ENCODE results near the gene ATRNL1.
"Not testable (repeated sequence)": the region's sequence is repeated elsewhere in the genome, so short reads cannot be mapped to it uniquely, and the experiment has no call there.

The ATRNL1 gene

GRCh38 chr10:115826396-115826795 lies 733.2 kb downstream of the ATRNL1 start:
- H3K9me3 ChIP-seq (ENCODE audit: insufficient read depth, low read length, severe bottlenecking) = peaks cover 4% of the 10 kb centered on the region
- no peak overlapping the region for H3K4me2 ChIP-seq (ENCODE audit: insufficient read depth, low read length)
- H2AFZ ChIP-seq (ENCODE audit: low read depth, low read length) = no peak overlapping the region
- no peaks in the 10 kb centered on the region for H4K20me1 ChIP-seq (ENCODE audit: insufficient read depth, low read length)
- H3K36me3 ChIP-seq (ENCODE audit: insufficient read depth, low read length) = no peaks in the 10 kb centered on the region
- H3K79me2 ChIP-seq (ENCODE audit: insufficient read depth, low read length) = no peaks in the 10 kb centered on the region
- H3K9ac ChIP-seq (ENCODE audit: low read depth, low read length) = no peak overlapping the region
- TF ChIP-seq EZH2 (IDR thresholded peaks at IDR 0.05; ENCODE audit: borderline replicate concordance, low read depth, low read length, severe bottlenecking) = no peak
- TF ChIP-seq CTCF (IDR thresholded peaks at IDR 0.05; ENCODE audit: borderline replicate concordance, extremely low read depth, low read length, poor library complexity, severe bottlenecking) = no peak
- ATAC-seq (ENCODE audit: insufficient read depth, low read depth) (no peak), DNase-seq (no peak)
- no peaks in the 10 kb centered on the region for H3K4me1 ChIP-seq (ENCODE audit: insufficient read depth, low read length)
- H3K4me3 ChIP-seq (ENCODE audit: low read depth in 1 of 2, low read length in 2 of 2) = no peak overlapping the region
- no peaks in the 10 kb centered on the region for H3K27me3 ChIP-seq (ENCODE audit: insufficient read depth, low read length, poor library complexity)
- H3K27ac ChIP-seq (ENCODE audit: low read length) = no peak overlapping the region

- no peak overlapping the region for H3K4me2 ChIP-seq (ENCODE audit: insufficient read depth, low read length)
- H3K4me1 ChIP-seq (ENCODE audit: insufficient read depth, low read length) = no peaks in the 10 kb centered on the region
- ATAC-seq (ENCODE audit: insufficient read depth, low read depth) (no peak), DNase-seq (no peak)
- TF ChIP-seq CTCF (IDR thresholded peaks at IDR 0.05; ENCODE audit: borderline replicate concordance, extremely low read depth, low read length, poor library complexity, severe bottlenecking) (no peak), EZH2 (IDR thresholded peaks at IDR 0.05; ENCODE audit: borderline replicate concordance, low read depth, low read length, severe bottlenecking) (no peak)
- no peak overlapping the region for H3K9ac ChIP-seq (ENCODE audit: low read depth, low read length)
- no peaks in the 10 kb centered on the region for H3K27me3 ChIP-seq (ENCODE audit: insufficient read depth, low read length, poor library complexity)
- H3K4me3 ChIP-seq (ENCODE audit: low read depth in 1 of 2, low read length in 2 of 2) = no peak overlapping the region
- no peaks in the 10 kb centered on the region for H3K36me3 ChIP-seq (ENCODE audit: insufficient read depth, low read length)
- no peak overlapping the region for H2AFZ ChIP-seq (ENCODE audit: low read depth, low read length)
- H3K79me2 ChIP-seq (ENCODE audit: insufficient read depth, low read length) = no peaks in the 10 kb centered on the region
- peaks cover 4% of the 10 kb centered on the region for H3K9me3 ChIP-seq (ENCODE audit: insufficient read depth, low read length, severe bottlenecking)
- H3K27ac ChIP-seq (ENCODE audit: low read length) = no peak overlapping the region
- no peaks in the 10 kb centered on the region for H4K20me1 ChIP-seq (ENCODE audit: insufficient read depth, low read length)
Observed at GRCh38 chr10:115827231-115828009, 734.3 kb downstream of the ATRNL1 start.

GRCh38 chr10:115828182-115828581 lies 735.0 kb downstream of the ATRNL1 start:
- H4K20me1 ChIP-seq (ENCODE audit: insufficient read depth, low read length); H3K4me2 ChIP-seq (ENCODE audit: insufficient read depth, low read length); H3K4me1 ChIP-seq (ENCODE audit: insufficient read depth, low read length); H3K27me3 ChIP-seq (ENCODE audit: insufficient read depth, low read length, poor library complexity); H3K9me3 ChIP-seq (ENCODE audit: insufficient read depth, low read length, severe bottlenecking); H3K79me2 ChIP-seq (ENCODE audit: insufficient read depth, low read length); DNase-seq; H2AFZ ChIP-seq (ENCODE audit: low read depth, low read length); H3K9ac ChIP-seq (ENCODE audit: low read depth, low read length); ATAC-seq (ENCODE audit: insufficient read depth, low read depth); H3K36me3 ChIP-seq (ENCODE audit: insufficient read depth, low read length); H3K27ac ChIP-seq (ENCODE audit: low read length); H3K4me3 ChIP-seq (ENCODE audit: low read depth in 1 of 2, low read length in 2 of 2): not testable (repeated sequence)

- H3K4me3 ChIP-seq (ENCODE audit: low read depth in 1 of 2, low read length in 2 of 2) = no peak overlapping the region
- TF ChIP-seq EZH2 (IDR thresholded peaks at IDR 0.05; ENCODE audit: borderline replicate concordance, low read depth, low read length, severe bottlenecking) = no peak
- TF ChIP-seq CTCF (IDR thresholded peaks at IDR 0.05; ENCODE audit: borderline replicate concordance, extremely low read depth, low read length, poor library complexity, severe bottlenecking) = no peak
- no peaks in the 10 kb centered on the region for H3K4me1 ChIP-seq (ENCODE audit: insufficient read depth, low read length)
- no peaks in the 10 kb centered on the region for H3K79me2 ChIP-seq (ENCODE audit: insufficient read depth, low read length)
- H3K36me3 ChIP-seq (ENCODE audit: insufficient read depth, low read length) = no peaks in the 10 kb centered on the region
- H3K9me3 ChIP-seq (ENCODE audit: insufficient read depth, low read length, severe bottlenecking) = peaks cover 4% of the 10 kb centered on the region
- H4K20me1 ChIP-seq (ENCODE audit: insufficient read depth, low read length) = no peaks in the 10 kb centered on the region
- no peak overlapping the region for H3K4me2 ChIP-seq (ENCODE audit: insufficient read depth, low read length)
- no peak for DNase-seq
- no peak overlapping the region for H3K27ac ChIP-seq (ENCODE audit: low read length)
- H2AFZ ChIP-seq (ENCODE audit: low read depth, low read length) = no peak overlapping the region
- H3K9ac ChIP-seq (ENCODE audit: low read depth, low read length) = no peak overlapping the region
- ATAC-seq (ENCODE audit: insufficient read depth, low read depth) = no peak
- H3K27me3 ChIP-seq (ENCODE audit: insufficient read depth, low read length, poor library complexity) = no peaks in the 10 kb centered on the region
Observed at GRCh38 chr10:115829521-115830205, 736.5 kb downstream of the ATRNL1 start.
